Parietal lobe (tissue), 2 donors: ENCODE measurements around the gene PLCH1. TPM values are rescaled to one million over a fixed set of nuclear protein-coding genes. Genes with fewer than 3 reads are reported as not detected.

Experiments
- small RNA-seq: library from RNA; depleted of rRNA; stranded (forward); fragments of <200 nt; gene quantifications from one replicate; pipeline ENCODE3, GENCODE V24; 2014; ENCODE audit warnings: low replicate concordance
- total RNA-seq: library from RNA; depleted of rRNA; stranded (reverse); fragments of >200 nt; gene quantifications from one replicate; pipeline ENCODE4 v1.2.3, GENCODE V29; 2014

Gene PLCH1, protein sequence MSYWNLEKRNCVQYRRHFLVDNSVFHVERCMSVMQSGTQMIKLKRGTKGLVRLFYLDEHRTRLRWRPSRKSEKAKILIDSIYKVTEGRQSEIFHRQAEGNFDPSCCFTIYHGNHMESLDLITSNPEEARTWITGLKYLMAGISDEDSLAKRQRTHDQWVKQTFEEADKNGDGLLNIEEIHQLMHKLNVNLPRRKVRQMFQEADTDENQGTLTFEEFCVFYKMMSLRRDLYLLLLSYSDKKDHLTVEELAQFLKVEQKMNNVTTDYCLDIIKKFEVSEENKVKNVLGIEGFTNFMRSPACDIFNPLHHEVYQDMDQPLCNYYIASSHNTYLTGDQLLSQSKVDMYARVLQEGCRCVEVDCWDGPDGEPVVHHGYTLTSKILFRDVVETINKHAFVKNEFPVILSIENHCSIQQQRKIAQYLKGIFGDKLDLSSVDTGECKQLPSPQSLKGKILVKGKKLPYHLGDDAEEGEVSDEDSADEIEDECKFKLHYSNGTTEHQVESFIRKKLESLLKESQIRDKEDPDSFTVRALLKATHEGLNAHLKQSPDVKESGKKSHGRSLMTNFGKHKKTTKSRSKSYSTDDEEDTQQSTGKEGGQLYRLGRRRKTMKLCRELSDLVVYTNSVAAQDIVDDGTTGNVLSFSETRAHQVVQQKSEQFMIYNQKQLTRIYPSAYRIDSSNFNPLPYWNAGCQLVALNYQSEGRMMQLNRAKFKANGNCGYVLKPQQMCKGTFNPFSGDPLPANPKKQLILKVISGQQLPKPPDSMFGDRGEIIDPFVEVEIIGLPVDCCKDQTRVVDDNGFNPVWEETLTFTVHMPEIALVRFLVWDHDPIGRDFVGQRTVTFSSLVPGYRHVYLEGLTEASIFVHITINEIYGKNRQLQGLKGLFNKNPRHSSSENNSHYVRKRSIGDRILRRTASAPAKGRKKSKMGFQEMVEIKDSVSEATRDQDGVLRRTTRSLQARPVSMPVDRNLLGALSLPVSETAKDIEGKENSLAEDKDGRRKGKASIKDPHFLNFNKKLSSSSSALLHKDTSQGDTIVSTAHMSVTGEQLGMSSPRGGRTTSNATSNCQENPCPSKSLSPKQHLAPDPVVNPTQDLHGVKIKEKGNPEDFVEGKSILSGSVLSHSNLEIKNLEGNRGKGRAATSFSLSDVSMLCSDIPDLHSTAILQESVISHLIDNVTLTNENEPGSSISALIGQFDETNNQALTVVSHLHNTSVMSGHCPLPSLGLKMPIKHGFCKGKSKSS (N-terminal part only)
- total RNA-seq = 13.1 TPM

DNA sequence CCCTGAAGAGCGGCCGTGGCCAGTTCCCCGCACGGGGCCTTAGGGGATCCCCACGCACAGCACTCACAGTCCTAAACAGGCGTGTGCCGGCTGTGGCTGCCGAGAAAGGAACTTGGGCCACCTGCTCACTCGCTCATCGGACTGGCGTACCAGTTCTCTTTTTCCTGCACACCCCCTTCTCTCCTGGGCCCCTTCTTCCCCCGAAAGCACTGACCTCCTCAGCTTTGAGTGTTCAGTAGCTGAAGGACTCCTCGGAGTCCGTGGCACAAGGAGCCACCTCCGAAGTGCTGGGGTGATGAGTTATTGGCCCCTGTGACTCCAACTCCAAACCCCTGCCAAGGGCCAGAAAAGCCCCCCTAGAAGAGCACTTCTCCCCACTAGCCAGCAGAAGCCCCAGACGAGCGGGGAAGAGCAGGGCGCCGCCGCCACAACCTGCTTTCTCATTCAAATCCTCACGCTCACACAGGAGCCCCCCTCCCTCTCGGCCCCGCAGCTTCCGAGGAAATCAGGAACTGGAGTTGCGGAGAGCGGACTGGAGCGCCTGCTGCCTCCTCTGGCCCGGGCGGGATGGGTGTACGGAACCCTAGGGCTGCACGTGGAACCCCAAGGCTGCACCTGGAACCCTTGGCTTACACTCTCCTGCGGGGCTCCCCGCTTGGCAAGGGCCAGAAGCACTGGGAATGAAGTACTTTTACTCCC, at the start of gene PLCH1:
Gene PLCH1 (minus strand): TSS at position 446 of the 699 bp plus-strand sequence. CDS start 40,847 bp downstream, outside the sequence.

Small RNAs within 50 kb of the gene (small RNA-seq; reads per million reads assigned to genes)
- gene AC108729.3 = not detected
- gene RN7SL715P = not detected

Other genes starting within 250 kb of the PLCH1 start
- gene C3orf33, start 61.2 kb upstream of the PLCH1 start, total RNA-seq = 5.0 TPM
- 38.2 TPM for gene SLC33A1, start 109.4 kb upstream of the PLCH1 start, total RNA-seq
- 47.0 TPM for gene GMPS, start 125.6 kb upstream of the PLCH1 start, total RNA-seq